ENCODE measurements around the gene CCDC169. TPM values are rescaled to one million over a fixed set of nuclear protein-coding genes. Genes with fewer than 3 reads are reported as not detected.
A peak's percentile ranks its signal among the peaks of the same experiment; 100 is the strongest.

CCDC169 gene
- total RNA-seq, 1 donor from 2014 or later = 3.2 TPM

- peak overlapping the region; percentile 96 for H3K4me3 Mint-ChIP-seq
- TF ChIP-seq CTCF (conservative IDR thresholded peaks at IDR 0.05) = no peak
- H3K9me3 Mint-ChIP-seq = no peaks in the 10 kb centered on the region
- H3K27ac Mint-ChIP-seq = peak overlapping the region; percentile 99
- DNase-seq (ENCODE audit: extremely low spot score, unreplicated experiment) = no peak
- no peaks in the 10 kb centered on the region for H3K27me3 Mint-ChIP-seq
- peaks cover 24% of the 10 kb centered on the region for H3K4me1 Mint-ChIP-seq (ENCODE audit: unreplicated experiment)
- peaks cover under 1% of the 10 kb centered on the region for H3K36me3 Mint-ChIP-seq
Observed at GRCh38 chr13:36344173-36344572, 46.6 kb upstream of the CCDC169 start.

GRCh38 chr13:36343766-36344165, 46.2 kb upstream of the CCDC169 start:
- Mint-ChIP-seq H3K9me3 (no peaks in the 10 kb centered on the region), H3K4me3 (peak overlapping the region; percentile 96), H3K27ac (peak overlapping the region; percentile 99), H3K36me3 (peaks cover 4% of the 10 kb centered on the region), H3K27me3 (no peaks in the 10 kb centered on the region), H3K4me1 (ENCODE audit: unreplicated experiment) (peaks cover 27% of the 10 kb centered on the region)
- TF ChIP-seq CTCF (conservative IDR thresholded peaks at IDR 0.05) = no peak
- no peak for DNase-seq (ENCODE audit: extremely low spot score, unreplicated experiment)

- Mint-ChIP-seq H3K9me3 (no peaks in the 10 kb centered on the region), H3K36me3 (peaks cover 6% of the 10 kb centered on the region), H3K4me1 (ENCODE audit: unreplicated experiment) (peaks cover 29% of the 10 kb centered on the region), H3K27ac (no peak overlapping the region), H3K27me3 (no peaks in the 10 kb centered on the region), H3K4me3 (no peak overlapping the region)
- TF ChIP-seq CTCF (conservative IDR thresholded peaks at IDR 0.05) = no peak
- no peak for DNase-seq (ENCODE audit: extremely low spot score, unreplicated experiment)
Observed at GRCh38 chr13:36342715-36343114, 45.1 kb upstream of the CCDC169 start.

- no peaks in the 10 kb centered on the region for H3K27me3 Mint-ChIP-seq
- H3K36me3 Mint-ChIP-seq = peaks cover 11% of the 10 kb centered on the region
- H3K27ac Mint-ChIP-seq = no peak overlapping the region
- peaks cover 31% of the 10 kb centered on the region for H3K4me1 Mint-ChIP-seq (ENCODE audit: unreplicated experiment)
- no peak overlapping the region for H3K4me3 Mint-ChIP-seq
- no peak for TF ChIP-seq CTCF (conservative IDR thresholded peaks at IDR 0.05)
- no peaks in the 10 kb centered on the region for H3K9me3 Mint-ChIP-seq
- no peak for DNase-seq (ENCODE audit: extremely low spot score, unreplicated experiment)
Observed at GRCh38 chr13:36341718-36342117, 44.1 kb upstream of the CCDC169 start.

GRCh38 chr13:36339600-36340155, 42.1 kb upstream of the CCDC169 start:
- no peaks in the 10 kb centered on the region for H3K9me3 Mint-ChIP-seq
- no peak overlapping the region for H3K4me3 Mint-ChIP-seq
- no peak for DNase-seq (ENCODE audit: extremely low spot score, unreplicated experiment)
- peaks cover 27% of the 10 kb centered on the region for H3K4me1 Mint-ChIP-seq (ENCODE audit: unreplicated experiment)
- H3K27me3 Mint-ChIP-seq = no peaks in the 10 kb centered on the region
- H3K27ac Mint-ChIP-seq = no peak overlapping the region
- no peak for TF ChIP-seq CTCF (conservative IDR thresholded peaks at IDR 0.05)
- peaks cover 16% of the 10 kb centered on the region for H3K36me3 Mint-ChIP-seq

All from type B pancreatic cell (in vitro differentiated cells).